GM12878 (cell line): ENCODE measurements around the gene SETD2. TPM values are rescaled to one million over a fixed set of nuclear protein-coding genes. Genes with fewer than 3 reads are reported as not detected.

Source experiments
- ATAC-seq: fragments of 200-7000 bp; cut with Tn5 transposase; 3 replicates; pipeline ENCODE4 v1.9.1; 2020; ENCODE audit warnings: mild to moderate bottlenecking, moderate library complexity
- BruUV-seq: library from RNA; stranded (reverse); fragments of 400-500 nt; replicated peaks from 2 replicates; lab custom pipeline; 2021; lab: Mats Ljungman, UMichigan
- CTCF ChIA-PET: fragments of 300-600 bp; sonication (Branson Sonifier 250); formaldehyde crosslinking; extraction: SDS; loops from one replicate; lab custom pipeline; 2021; ENCODE audit warnings: inconsistent platforms; lab: Yijun Ruan, JAX
- POLR2A ChIA-PET: fragments of 350-600 bp; formaldehyde crosslinking; extraction: SDS; loops from one replicate; lab custom pipeline; 2021; ENCODE audit warnings: inconsistent platforms; lab: Charles Lee
- RAD21 ChIA-PET: fragments of 300-600 bp; sonication (Branson Sonifier 250); formaldehyde crosslinking; loops from one replicate; lab custom pipeline; 2023; ENCODE audit warnings: antibody characterized with exemption; ENCODE audit not compliant: unreplicated experiment; lab: Charles Lee
- SMC1A ChIA-PET: fragments of 300-600 bp; sonication (Branson Sonifier 250); formaldehyde crosslinking; loops from one replicate; lab custom pipeline; 2023; ENCODE audit not compliant: unreplicated experiment, uncharacterized antibody; lab: Charles Lee
- DNase-seq: peaks from one replicate; pipeline ENCODE4 v3.0.0-alpha.2; 2011; ENCODE audit warnings: low read depth, low spot score
- FAIRE-seq: peaks from 3 replicates; lab custom pipeline; 2011; peaks lifted over from hg19 to GRCh38; lab: Jason Lieb, UNC
- H2AFZ ChIP-seq: 2 replicates; pipeline ENCODE4 v1.6.0; 2011; ENCODE audit warnings: low read depth, low read length, control low read depth; ENCODE audit not compliant: control insufficient read depth
- H3K27ac ChIP-seq: 2 replicates; pipeline ENCODE4 v1.5.1; 2011; ENCODE audit warnings: control low read depth; ENCODE audit not compliant: control insufficient read depth, insufficient read depth
- H3K27me3 ChIP-seq, 2 experiments: replicated peaks in 1 of 2; 2 replicates each; pipeline versions ENCODE4 v1.6.0 to v1.6.1; 2011; ENCODE audit warnings: low read length in 1 of 2; ENCODE audit not compliant: control insufficient read depth in 2 of 2, insufficient read depth in 2 of 2
- H3K36me3 ChIP-seq, 2 experiments: 2 replicates each; pipeline ENCODE4 v1.5.1; 2011; ENCODE audit warnings: low read length in 1 of 2; ENCODE audit not compliant: control insufficient read depth in 2 of 2, insufficient read depth in 2 of 2
- H3K4me1 ChIP-seq: 2 replicates; pipeline ENCODE4 v1.6.1; 2011; ENCODE audit warnings: mild to moderate bottlenecking, low read length, moderate library complexity, mixed read lengths; ENCODE audit not compliant: control insufficient read depth, insufficient read depth
- H3K4me2 ChIP-seq: 2 replicates; pipeline ENCODE4 v1.6.0; 2011; ENCODE audit warnings: control low read depth; ENCODE audit not compliant: control insufficient read depth, insufficient read depth
- H3K4me3 ChIP-seq: fragments of 200-600 bp; sonication (generic); 2 replicates; pipeline ENCODE4 v1.5.1; 2016
- H3K79me2 ChIP-seq: 2 replicates; pipeline ENCODE4 v1.6.0; 2011; ENCODE audit warnings: low read length; ENCODE audit not compliant: control insufficient read depth, insufficient read depth
- H3K9ac ChIP-seq: 2 replicates; pipeline ENCODE4 v1.8.0; 2011; ENCODE audit warnings: low read length, control low read depth, mixed read lengths; ENCODE audit not compliant: control insufficient read depth, insufficient read depth
- H3K9me3 ChIP-seq: replicated peaks from 3 replicates; pipeline ENCODE4 v1.5.1; 2011; ENCODE audit warnings: mild to moderate bottlenecking, low read length; ENCODE audit not compliant: control insufficient read depth, insufficient read depth
- H4K20me1 ChIP-seq: 2 replicates; pipeline ENCODE4 v1.6.0; 2011; ENCODE audit not compliant: control insufficient read depth, insufficient read depth
- BCL11A ChIP-seq: IDR thresholded peaks from 2 replicates; pipeline ENCODE4 v1.6.1; 2011; ENCODE audit warnings: low read depth, low read length
- CEBPB ChIP-seq, 2 experiments: fragments of 150-350 bp in 1 of 2; IDR thresholded peaks; 2 replicates each; pipeline ENCODE4 v1.6.1; 2012 to 2014; ENCODE audit warnings: low read depth in 2 of 2, low read length in 2 of 2, borderline replicate concordance in 1 of 2, inconsistent platforms in 1 of 2
- CEBPZ ChIP-seq: fragments of 150-350 bp; IDR thresholded peaks from 2 replicates; pipeline ENCODE4 v1.6.1; 2016; ENCODE audit warnings: low read depth, low read length
- CHD1 ChIP-seq: IDR thresholded peaks from 2 replicates; pipeline ENCODE4 v1.6.1; 2012; ENCODE audit warnings: low read depth, low read length, improper control_type of control experiment
- EZH2 ChIP-seq: IDR thresholded peaks from 2 replicates; pipeline ENCODE4 v1.6.1; 2012; ENCODE audit warnings: low read depth, mild to moderate bottlenecking, control low read depth, inconsistent platforms, low read length, borderline replicate concordance; ENCODE audit not compliant: control insufficient read depth
- HDAC2 ChIP-seq: fragments of 200-600 bp; sonication (generic); IDR thresholded peaks from 2 replicates; pipeline ENCODE4 v1.6.1; 2017
- HDAC6 ChIP-seq: fragments of 200-600 bp; sonication (generic); IDR thresholded peaks from one replicate; pipeline ENCODE4 v1.8.0; 2017; ENCODE audit warnings: antibody characterized with exemption; ENCODE audit not compliant: unreplicated experiment
- KAT2A ChIP-seq: conservative IDR thresholded peaks from 2 replicates; pipeline ENCODE4 v1.6.1; 2011; ENCODE audit warnings: low read depth, low read length; ENCODE audit not compliant: control insufficient read depth
- KLF5 ChIP-seq: fragments of 450-650 bp; IDR thresholded peaks from 2 replicates; pipeline ENCODE4 v1.6.1; 2014; ENCODE audit warnings: mild to moderate bottlenecking; ENCODE audit not compliant: partially characterized antibody
- MEF2B ChIP-seq: fragments of 450-650 bp; IDR thresholded peaks from 2 replicates; pipeline ENCODE4 v1.6.1; 2018; ENCODE audit warnings: mild to moderate bottlenecking, moderate library complexity; ENCODE audit not compliant: partially characterized antibody, poor library complexity, severe bottlenecking
- NFXL1 ChIP-seq: fragments of 450-650 bp; IDR thresholded peaks from 2 replicates; pipeline ENCODE4 v1.6.1; 2017; ENCODE audit warnings: antibody characterized with exemption, mild to moderate bottlenecking, borderline replicate concordance
- NKRF ChIP-seq: fragments of 450-650 bp; conservative IDR thresholded peaks from 2 replicates; pipeline ENCODE4 v1.6.1; 2017; ENCODE audit warnings: mild to moderate bottlenecking, moderate library complexity
- PKNOX1 ChIP-seq: fragments of 450-650 bp; IDR thresholded peaks from 2 replicates; pipeline ENCODE4 v1.6.1; 2016; ENCODE audit warnings: mild to moderate bottlenecking
- RCOR1 ChIP-seq: conservative IDR thresholded peaks from 2 replicates; pipeline ENCODE4 v1.6.1; 2012; ENCODE audit warnings: low read depth, low read length, improper control_type of control experiment
- ZNF24 ChIP-seq: fragments of 450-650 bp; IDR thresholded peaks from 2 replicates; pipeline ENCODE4 v1.6.1; 2017; ENCODE audit warnings: antibody characterized with exemption, mild to moderate bottlenecking
- ZNF384 ChIP-seq: IDR thresholded peaks from 2 replicates; pipeline ENCODE4 v1.6.1; 2012; ENCODE audit warnings: low read depth, mild to moderate bottlenecking, low read length, improper control_type of control experiment, borderline replicate concordance
- WGBS: methylation state at CpG from one replicate; pipeline ENCODE4 v1.1.6; 2016; ENCODE audit warnings: low lambda C conversion rate; ENCODE audit not compliant: insufficient replicate concordance, insufficient coverage; ENCODE audit errors: missing lambda C conversion rate; 5-methylcytosine and 5-hydroxymethylcytosine counted together
- in situ Hi-C: fragments of 300-500 bp; cut with MboI; formaldehyde crosslinking; loops from 9 replicates; pipeline ENCODE4 v1.14.3; 2018; ENCODE audit warnings: mixed read lengths
- intact Hi-C: fragments of 100-400 bp; cut with micrococcal nuclease; formaldehyde crosslinking; loops from one replicate; pipeline ENCODE4 v1.14.2; 2022; ENCODE audit not compliant: unreplicated experiment
- polyA plus RNA-seq, 11 experiments: library from polyadenylated mRNA; depleted of rRNA in 4 of 11; unstranded in 6 of 11; stranded (reverse) in 5 of 11; fragments of >200 nt; fragmentation: Nextera tagmentation in 4 of 11; fragmentation: Illumina TruSeq in 1 of 11; extraction: Ambion mirVana in 4 of 11; extraction: Trizol in 1 of 11; gene quantifications; 1 replicate in 1 of 11; 2 replicates in 10 of 11; pipeline versions ENCODE4 v1.2.1 to v1.2.3, GENCODE V29; 2011 to 2016; ENCODE audit warnings: inconsistent platforms in 2 of 11, missing spikeins in 2 of 11, low read depth in 1 of 11
- total RNA-seq, 4 experiments: library from RNA; depleted of rRNA in 3 of 4; stranded (reverse); fragments of >200 nt in 3 of 4; fragmentation: Illumina TruSeq in 1 of 4; extraction: Trizol in 1 of 4; gene quantifications; 2 replicates each; pipeline versions ENCODE4 v1.2.1 to v1.2.3, GENCODE V29; 2013 to 2021

The SETD2 gene
- total and polyA plus RNA-seq, 10 of the 15 experiments (the other 5 are each of a cell fraction or from before 2014, with no cell fraction given) = 8.4 to 44.9 (median 24.5) TPM

GRCh38 chr3:47065058-47065457 lies 98.9 kb downstream of the SETD2 start:
- H3K4me1 ChIP-seq = no peaks in the 10 kb centered on the region
- POLR2A ChIA-PET = no interaction called here
- H3K9me3 ChIP-seq = no peaks in the 10 kb centered on the region
- no peak overlapping the region for H3K4me3 ChIP-seq
- peaks cover under 1 to 21% of the 10 kb centered on the region in 2 experiments for H3K36me3 ChIP-seq
- SMC1A ChIA-PET = interaction anchor here (1.0 kb wide), 1 partner anchor 9 kb away, joined by 3 read pairs; no protein-coding TSS in a partner anchor
- no peak overlapping the region for H2AFZ ChIP-seq
- in situ Hi-C loops (no loop called here), intact Hi-C loops (no loop called here)
- DNase-seq = no peak
- no peak overlapping the region for H3K9ac ChIP-seq
- TF ChIP-seq CHD1 = no peak
- TF ChIP-seq HDAC2 = no peak
- no peak for TF ChIP-seq NKRF
- TF ChIP-seq KAT2A = no peak
- no peak for TF ChIP-seq MEF2B
- TF ChIP-seq ZNF24 = no peak
- TF ChIP-seq PKNOX1 = no peak
- TF ChIP-seq CEBPZ = no peak
- no peak for TF ChIP-seq CEBPB (IDR thresholded peaks at IDR 0.05; ENCODE audit: borderline replicate concordance in 1 of 2, low read depth in 2 of 2, low read length in 2 of 2)
- no peak for TF ChIP-seq ZNF384
- no peak for TF ChIP-seq BCL11A
- TF ChIP-seq EZH2 = no peak
- TF ChIP-seq HDAC6 = no peak
- TF ChIP-seq RCOR1 = no peak
- TF ChIP-seq KLF5 = no peak
- TF ChIP-seq NFXL1 = no peak
- no peak overlapping the region for H3K27ac ChIP-seq
- BruUV-seq = no TSS peak
- ATAC-seq = no peak
- 100% methylated on average over 1 of the region's 1 CpG for WGBS
- H3K79me2 ChIP-seq = peaks cover 2% of the 10 kb centered on the region
- no peaks in the 10 kb centered on the region for H3K27me3 ChIP-seq
- no peak for FAIRE-seq
- CTCF ChIA-PET = interaction anchor here (1.6 kb wide), 1 partner anchor 17 kb away, joined by 3 read pairs; no protein-coding TSS in a partner anchor
- no peaks in the 10 kb centered on the region for H4K20me1 ChIP-seq
- no peak overlapping the region for H3K4me2 ChIP-seq
- RAD21 ChIA-PET = no interaction called here
